NCI-H2081 (cell line): ENCODE results near the gene NDUFAF7.
A peak's percentile ranks its signal among the peaks of the same experiment; 100 is the strongest.
"Not testable (repeated sequence)": the region's sequence is repeated elsewhere in the genome, so short reads cannot be mapped to it uniquely, and the experiment has no call there.

Experiments used
- DNase-seq, 2 experiments: peaks; one replicate each; lab custom pipeline; 2025; lab: John Stamatoyannopoulos, UW

Gene NDUFAF7, protein sequence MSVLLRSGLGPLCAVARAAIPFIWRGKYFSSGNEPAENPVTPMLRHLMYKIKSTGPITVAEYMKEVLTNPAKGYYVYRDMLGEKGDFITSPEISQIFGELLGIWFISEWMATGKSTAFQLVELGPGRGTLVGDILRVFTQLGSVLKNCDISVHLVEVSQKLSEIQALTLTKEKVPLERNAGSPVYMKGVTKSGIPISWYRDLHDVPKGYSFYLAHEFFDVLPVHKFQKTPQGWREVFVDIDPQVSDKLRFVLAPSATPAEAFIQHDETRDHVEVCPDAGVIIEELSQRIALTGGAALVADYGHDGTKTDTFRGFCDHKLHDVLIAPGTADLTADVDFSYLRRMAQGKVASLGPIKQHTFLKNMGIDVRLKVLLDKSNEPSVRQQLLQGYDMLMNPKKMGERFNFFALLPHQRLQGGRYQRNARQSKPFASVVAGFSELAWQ

DNA sequence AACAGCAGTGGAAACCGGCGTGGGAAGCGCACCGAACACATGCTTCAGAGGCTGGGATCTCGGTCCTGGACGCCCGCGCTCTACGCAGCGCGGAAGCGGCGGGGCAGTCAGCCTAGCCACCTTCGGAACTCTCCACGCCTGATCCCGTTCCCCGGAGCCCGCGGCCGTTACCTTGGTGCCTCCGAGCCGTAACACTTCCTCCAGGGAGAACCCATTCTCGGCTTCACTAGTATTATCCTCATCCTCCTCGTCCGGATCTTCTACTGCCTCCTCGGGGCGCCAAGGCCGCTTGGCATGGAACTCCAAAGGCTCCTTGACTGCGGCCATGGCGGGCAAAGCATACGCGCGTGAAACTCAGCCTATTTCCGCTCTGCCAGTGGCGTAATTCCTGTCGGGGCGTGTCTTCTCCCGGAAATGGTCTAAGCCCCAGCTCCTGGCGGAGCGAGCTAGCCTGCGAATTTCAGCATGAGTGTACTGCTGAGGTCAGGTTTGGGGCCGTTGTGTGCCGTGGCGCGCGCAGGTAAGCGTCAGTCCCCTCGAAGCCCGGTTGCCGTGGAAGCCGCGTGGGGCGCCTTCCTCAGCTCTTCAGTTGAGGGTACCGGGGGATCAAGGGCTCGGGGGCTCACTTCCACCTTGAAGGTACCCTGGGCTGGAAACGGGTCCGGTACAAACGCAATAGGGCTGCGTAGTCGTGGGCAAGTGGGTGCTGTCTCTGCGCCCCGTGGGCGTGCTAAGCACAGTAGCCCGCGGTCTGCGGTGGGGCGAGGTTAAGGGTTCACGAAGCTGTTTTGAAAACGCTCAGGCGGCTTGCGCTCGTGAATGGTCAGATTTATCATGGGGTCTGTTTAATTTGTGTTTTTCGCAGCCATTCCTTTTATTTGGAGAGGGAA is at the start of gene NDUFAF7, which contains the start of gene CEBPZ:
Gene NDUFAF7 (plus strand): TSS at position 418 of the 890 bp plus-strand sequence. CDS start 48 bp downstream, at position 466.
Gene CEBPZ (minus strand): TSS at position 356 of the 890 bp plus-strand sequence. CDS start 29 bp downstream, at position 327.
- peak; percentile 87 to 94 for DNase-seq

DNA sequence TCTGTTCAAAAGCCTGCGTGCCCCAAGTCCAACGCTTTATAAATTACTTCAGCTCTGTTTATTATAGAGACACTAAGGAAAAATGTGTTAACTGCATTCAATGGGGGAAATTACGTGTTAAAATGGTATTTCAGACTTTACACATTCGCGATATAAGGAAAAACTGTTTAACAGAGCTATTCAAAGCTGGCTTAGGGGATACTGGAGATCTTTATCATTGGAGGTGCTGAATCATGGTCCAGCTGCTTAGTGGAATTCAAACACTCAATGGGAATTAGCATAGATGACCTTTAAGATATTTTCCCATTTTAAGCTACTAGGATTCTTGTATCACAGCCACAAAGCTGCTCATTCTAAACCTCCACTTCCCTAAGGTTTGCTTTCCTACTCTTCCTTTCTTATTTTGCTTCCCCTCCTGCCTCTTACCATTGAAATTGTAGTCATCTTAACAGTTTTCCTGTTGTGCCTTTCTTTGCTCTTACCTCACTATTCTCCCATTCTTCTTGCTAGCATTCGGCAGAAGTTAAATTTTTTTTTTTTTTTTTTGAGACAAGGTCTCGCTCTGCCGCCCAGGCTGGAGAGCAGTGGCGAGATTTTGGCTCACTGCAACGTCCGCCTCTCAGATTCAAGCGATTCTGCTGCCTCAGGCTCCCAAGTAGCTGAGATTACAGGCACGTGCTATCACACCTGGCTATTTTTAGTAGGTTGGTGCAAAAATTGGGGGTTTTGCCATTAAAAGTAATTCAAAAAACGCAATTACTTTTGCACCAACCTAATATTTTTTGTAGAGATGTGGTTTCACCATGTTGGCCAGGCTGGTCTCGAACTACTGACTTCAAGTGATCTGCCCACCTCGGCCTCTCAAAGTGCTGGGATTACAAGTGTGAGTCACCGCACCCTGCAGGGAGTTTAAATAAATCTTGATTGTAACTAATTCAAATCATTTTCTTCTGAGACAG is 49.5 kb upstream of the NDUFAF7 start:
- DNase-seq = no peak

- no peak for DNase-seq
These were observed 42.9 kb upstream of the NDUFAF7 start, which contains the start of gene SULT6B1 for GRCh38 chr2:37188570-37188969. SULT6B1 (minus strand) TSS chr2:37188670; CDS start chr2:37188640, 30 bp downstream.

DNA sequence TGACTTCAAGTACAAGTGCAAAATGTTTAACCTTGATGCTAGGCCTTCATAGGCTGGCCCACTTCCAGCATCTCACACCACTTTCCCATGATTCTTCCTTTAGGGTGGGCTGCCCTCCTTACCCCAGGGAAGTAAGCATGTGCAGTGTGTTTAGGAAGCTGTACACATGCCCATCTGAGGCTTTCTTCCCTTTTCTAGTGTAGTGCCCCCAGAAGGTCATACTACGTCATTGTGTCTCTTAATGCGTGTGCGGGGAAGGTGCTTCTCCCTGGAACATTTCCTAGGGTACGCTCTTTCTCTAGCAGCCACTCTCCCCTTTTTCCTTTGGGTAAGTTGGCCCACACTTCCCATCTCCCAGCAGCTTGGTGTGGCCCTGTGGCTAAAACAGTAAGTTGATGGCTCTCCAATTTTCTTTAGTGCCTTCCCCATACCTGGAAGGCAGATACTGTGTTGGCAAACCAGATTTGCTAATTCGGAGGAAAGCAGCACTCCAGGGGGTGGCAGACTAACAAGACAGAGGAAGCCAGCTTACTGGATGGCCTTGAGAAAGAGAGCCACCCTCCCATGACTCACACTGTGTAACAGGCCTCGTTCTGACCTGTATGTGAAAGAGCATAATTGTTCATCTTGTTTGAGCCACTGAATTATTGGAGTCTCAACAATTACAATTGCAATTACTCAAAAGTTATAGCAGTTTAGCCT is 41.9 kb upstream of the NDUFAF7 start:
- peak in 1 of 2 experiments; percentile 17 for DNase-seq

- DNase-seq = no peak
These were observed 41.2 kb upstream of the NDUFAF7 start for GRCh38 chr2:37190290-37190689.

- DNase-seq = no peak
These were observed 40.2 kb upstream of the NDUFAF7 start for GRCh38 chr2:37191253-37191652.

DNA sequence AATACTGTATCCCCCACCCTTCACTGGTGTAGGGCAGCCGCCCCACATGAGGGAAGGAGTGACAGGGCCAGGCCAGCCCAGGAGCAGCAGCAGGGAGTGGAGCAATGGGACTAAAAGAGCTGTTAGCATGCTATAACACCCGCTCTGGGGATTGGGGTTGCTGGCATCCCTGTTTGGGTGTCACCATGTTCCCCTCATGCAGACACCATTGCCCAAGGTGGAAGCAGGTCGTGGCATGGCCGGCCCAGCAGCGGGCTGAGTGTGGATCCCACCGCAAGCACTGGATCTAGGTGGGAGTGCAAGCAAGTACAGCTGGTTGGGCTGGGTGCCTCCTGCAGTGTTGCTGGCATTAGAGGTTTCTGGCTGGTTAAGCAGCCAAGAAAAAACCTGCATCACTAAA is 39.7 kb upstream of the NDUFAF7 start:
- no peak for DNase-seq

GRCh38 chr2:37192551-37192950 is 38.9 kb upstream of the NDUFAF7 start:
- no peak for DNase-seq

- not testable (repeated sequence) for DNase-seq
These were observed 35.6 kb upstream of the NDUFAF7 start for GRCh38 chr2:37195862-37196319.

DNA sequence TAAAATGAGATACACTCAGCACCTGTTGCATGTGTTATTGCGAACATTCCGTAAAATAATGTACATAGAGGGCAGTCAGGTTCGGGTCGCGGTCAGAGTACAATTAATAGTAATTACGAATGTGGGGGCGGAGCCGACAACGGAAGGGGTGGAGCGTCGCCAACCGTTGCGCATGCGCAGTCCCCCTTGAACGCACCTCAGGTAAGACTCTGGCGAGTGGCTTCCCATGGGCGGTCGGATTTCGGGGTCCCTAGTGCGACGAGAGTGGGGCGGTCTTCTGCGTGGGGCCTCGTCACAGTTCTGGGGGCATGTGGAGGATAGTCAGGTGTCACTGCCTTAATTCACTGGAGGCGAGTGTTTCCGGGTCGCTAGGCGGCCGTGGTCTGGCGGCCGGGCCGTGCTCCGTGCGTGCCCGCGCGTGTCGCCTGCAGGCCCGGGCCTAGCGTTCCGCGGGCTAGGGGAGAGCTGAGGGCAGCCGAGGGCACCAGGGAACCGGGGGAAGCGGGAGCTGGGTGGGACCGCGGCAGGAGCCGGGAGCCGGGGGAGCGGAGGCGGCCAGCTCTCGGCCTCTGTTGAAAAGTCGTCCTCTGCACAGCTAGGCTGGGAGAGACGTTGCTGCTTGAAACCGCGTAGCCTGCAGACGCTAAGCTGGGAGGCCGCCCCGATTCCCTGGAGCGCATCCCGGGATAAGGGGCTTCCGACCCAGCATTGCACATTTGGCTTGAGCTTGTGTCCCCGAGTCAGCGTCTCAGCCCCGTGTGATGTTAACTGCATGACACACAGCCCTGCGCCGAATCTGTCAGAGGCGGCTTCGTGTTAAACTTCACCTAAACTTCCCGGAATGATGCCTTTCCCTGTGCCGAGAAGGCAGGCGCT is 34.9 kb upstream of the NDUFAF7 start, which contains the start of gene CEBPZOS:
Gene CEBPZOS (plus strand): TSS at position 177 of the 876 bp plus-strand sequence. CDS start 3,209 bp downstream, outside the sequence.
- DNase-seq = peak; percentile 86 to 88

DNA sequence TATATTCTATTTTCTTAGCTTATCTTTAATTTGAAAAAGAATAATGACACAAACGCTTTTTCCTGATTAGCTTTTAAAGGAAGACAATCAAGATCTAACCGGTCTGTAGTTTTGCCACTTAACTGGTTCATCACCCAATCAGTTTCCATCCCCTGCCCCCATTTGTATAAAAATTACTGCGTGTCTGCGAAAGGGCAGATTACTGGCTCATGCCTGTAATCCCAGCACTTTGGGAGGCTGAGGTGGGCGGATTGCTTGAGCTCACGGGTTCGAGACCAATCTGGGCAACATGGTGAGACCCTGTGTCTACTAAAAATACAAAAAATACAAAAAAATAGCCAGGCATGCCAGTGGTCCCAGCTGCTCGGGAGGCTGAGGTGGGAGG is 32.8 kb upstream of the NDUFAF7 start:
- DNase-seq = no peak

- DNase-seq = no peak
These were observed 30.2 kb upstream of the NDUFAF7 start for GRCh38 chr2:37201208-37201607.

GRCh38 chr2:37201766-37202165 is 29.7 kb upstream of the NDUFAF7 start:
- DNase-seq = no peak

- DNase-seq = no peak
These were observed 27.8 kb upstream of the NDUFAF7 start for GRCh38 chr2:37203708-37204107.

- DNase-seq = not testable (repeated sequence)
These were observed 26.3 kb upstream of the NDUFAF7 start for GRCh38 chr2:37205071-37205661.

DNA sequence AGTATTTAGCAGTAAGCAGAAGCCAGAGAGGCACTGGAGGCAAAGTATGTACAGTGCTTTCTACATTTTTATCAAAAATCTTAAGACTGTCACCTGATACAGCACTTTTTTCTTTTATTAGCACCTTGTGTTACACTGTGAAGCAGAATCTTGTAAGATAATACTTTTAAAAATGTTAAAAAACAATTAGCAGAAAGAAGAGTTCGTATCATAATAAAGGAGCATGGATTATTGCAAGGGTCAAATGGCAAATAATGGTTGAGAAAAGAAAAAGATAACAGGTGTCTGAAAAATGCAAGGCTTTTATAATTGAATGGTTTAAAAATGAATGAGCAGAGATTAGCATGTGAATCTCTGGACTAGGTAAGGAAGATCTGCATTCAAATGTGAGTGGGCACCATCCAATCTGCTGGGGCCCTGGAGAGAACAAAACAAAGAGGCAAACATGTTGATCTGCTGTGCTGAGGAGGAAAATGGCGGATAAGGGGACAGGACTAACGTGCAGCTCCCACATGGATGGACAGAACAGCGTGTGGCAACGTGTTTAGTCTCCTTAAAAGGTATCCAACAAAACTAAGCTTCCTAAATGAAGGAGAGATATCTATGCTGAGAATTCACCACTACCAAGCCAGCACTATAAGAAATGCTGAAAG is 25.6 kb upstream of the NDUFAF7 start:
- no peak for DNase-seq

DNA sequence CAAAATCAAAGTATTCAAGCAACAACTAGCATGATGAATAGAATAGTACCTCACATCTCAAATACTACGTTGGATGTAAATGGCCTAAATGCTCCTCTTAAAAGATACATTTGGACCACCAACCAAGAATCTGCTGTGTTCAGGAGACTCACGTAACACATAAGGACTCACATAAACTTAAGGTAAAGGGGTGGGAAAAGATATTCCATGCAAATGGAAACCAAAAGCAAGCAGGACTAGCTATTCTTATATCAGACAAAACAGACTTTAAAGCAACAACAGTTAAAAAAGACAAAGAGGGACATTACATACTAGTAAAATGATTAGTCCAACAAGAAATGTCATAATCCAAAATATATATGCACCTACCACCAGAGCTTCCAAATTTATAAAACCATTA is 24.7 kb upstream of the NDUFAF7 start:
- DNase-seq = not testable (repeated sequence)

- DNase-seq = no peak
These were observed 20.2 kb upstream of the NDUFAF7 start for GRCh38 chr2:37211212-37211611.
